H9 (cell line): Measurements from ENCODE around the gene TPGS1. TPM values are rescaled to one million over a fixed set of nuclear protein-coding genes. Genes with fewer than 3 reads are reported as not detected.

Experiments used
- DNase-seq: peaks from one replicate; pipeline ENCODE4 v3.0.0-alpha.2; 2017
- H2AFZ ChIP-seq: one replicate; pipeline ENCODE4 v1.6.1; 2013; ENCODE audit warnings: mild to moderate bottlenecking, low read length, control low read depth, moderate library complexity
- H2AK5ac ChIP-seq: 2 replicates; pipeline ENCODE4 v1.6.1; 2013; ENCODE audit warnings: low read length, control low read depth, mixed read lengths; ENCODE audit not compliant: insufficient read length
- H2BK120ac ChIP-seq: one replicate; pipeline ENCODE4 v1.6.1; 2013; ENCODE audit warnings: low read depth, mild to moderate bottlenecking, low read length, control low read depth, inconsistent platforms; ENCODE audit not compliant: poor library complexity, severe bottlenecking
- H2BK12ac ChIP-seq: 2 replicates; pipeline ENCODE4 v1.6.1; 2013; ENCODE audit warnings: low read length, control low read depth, mixed read lengths, low read depth; ENCODE audit not compliant: insufficient read length
- H2BK15ac ChIP-seq: 2 replicates; pipeline ENCODE4 v1.6.1; 2013; ENCODE audit warnings: low read depth, low read length, control low read depth
- H2BK20ac ChIP-seq: one replicate; pipeline ENCODE4 v1.6.1; 2013; ENCODE audit warnings: low read depth, mild to moderate bottlenecking, low read length, control low read depth, inconsistent platforms; ENCODE audit not compliant: poor library complexity, severe bottlenecking
- H2BK5ac ChIP-seq: 2 replicates; pipeline ENCODE4 v1.6.1; 2013; ENCODE audit warnings: low read length, control low read depth, mixed read lengths; ENCODE audit not compliant: insufficient read length
- H3K14ac ChIP-seq: 2 replicates; pipeline ENCODE4 v1.6.1; 2013; ENCODE audit warnings: low read length, control low read depth; ENCODE audit not compliant: insufficient read depth
- H3K18ac ChIP-seq: 2 replicates; pipeline ENCODE4 v1.6.1; 2013; ENCODE audit warnings: low read depth, mild to moderate bottlenecking, mixed read lengths, low read length, control low read depth; ENCODE audit not compliant: insufficient read length
- H3K23ac ChIP-seq: 2 replicates; pipeline ENCODE4 v1.6.1; 2013; ENCODE audit warnings: low read length, control low read depth, mixed read lengths, low read depth; ENCODE audit not compliant: insufficient read length
- H3K23me2 ChIP-seq: 2 replicates; pipeline ENCODE4 v1.6.1; 2013; ENCODE audit warnings: low read depth, mild to moderate bottlenecking, mixed read lengths, low read length, control low read depth; ENCODE audit not compliant: insufficient read length, poor library complexity, severe bottlenecking
- H3K27ac ChIP-seq: 2 replicates; pipeline ENCODE4 v1.5.1; 2013; ENCODE audit warnings: low read length, control low read depth, mixed read lengths, low read depth; ENCODE audit not compliant: insufficient read length
- H3K27me3 ChIP-seq: 2 replicates; pipeline ENCODE4 v1.6.1; 2013; ENCODE audit warnings: low read length, control low read depth, inconsistent platforms; ENCODE audit not compliant: insufficient read depth
- H3K4ac ChIP-seq: 2 replicates; pipeline ENCODE4 v1.6.1; 2013; ENCODE audit warnings: low read depth, mild to moderate bottlenecking, control low read depth, inconsistent platforms, low read length, moderate library complexity
- H3K4me1 ChIP-seq: 2 replicates; pipeline ENCODE4 v1.6.1; 2013; ENCODE audit warnings: low read length, control low read depth, inconsistent platforms; ENCODE audit not compliant: insufficient read depth
- H3K4me2 ChIP-seq: 2 replicates; pipeline ENCODE4 v1.6.1; 2013; ENCODE audit warnings: low read length, control low read depth, mixed read lengths; ENCODE audit not compliant: insufficient read length, insufficient read depth
- H3K56ac ChIP-seq: 2 replicates; pipeline ENCODE4 v1.6.1; 2013; ENCODE audit warnings: low read depth, mild to moderate bottlenecking, mixed read lengths, low read length, control low read depth; ENCODE audit not compliant: insufficient read length
- H3K79me1 ChIP-seq: 2 replicates; pipeline ENCODE4 v1.6.1; 2013; ENCODE audit warnings: low read depth, mild to moderate bottlenecking, moderate library complexity, low read length, control low read depth, inconsistent platforms; ENCODE audit not compliant: insufficient read depth, poor library complexity, severe bottlenecking
- H3K79me2 ChIP-seq: 2 replicates; pipeline ENCODE4 v1.6.1; 2013; ENCODE audit warnings: low read length, control low read depth, inconsistent platforms; ENCODE audit not compliant: insufficient read depth
- H3K9ac ChIP-seq: 2 replicates; pipeline ENCODE4 v1.6.1; 2013; ENCODE audit warnings: low read length, control low read depth, mixed read lengths; ENCODE audit not compliant: insufficient read length; ENCODE audit errors: extremely low read depth
- H3K9me3 ChIP-seq: one replicate; pipeline ENCODE4 v1.6.1; 2013; ENCODE audit warnings: low read depth, low read length, inconsistent platforms; ENCODE audit not compliant: control insufficient read depth
- H3T11ph ChIP-seq: one replicate; pipeline ENCODE4 v1.6.1; 2013; ENCODE audit warnings: mild to moderate bottlenecking, low read length, control low read depth, inconsistent platforms
- H4K20me1 ChIP-seq: one replicate; pipeline ENCODE4 v1.6.1; 2013; ENCODE audit not compliant: control insufficient read depth, insufficient read length, insufficient read depth
- H4K5ac ChIP-seq: 2 replicates; pipeline ENCODE4 v1.6.1; 2013; ENCODE audit warnings: low read depth, mild to moderate bottlenecking, mixed read lengths, low read length, control low read depth; ENCODE audit not compliant: insufficient read length
- H4K8ac ChIP-seq: replicated peaks from 2 replicates; pipeline ENCODE4 v1.6.1; 2013; ENCODE audit warnings: low read length, control low read depth, mixed read lengths, low read depth; ENCODE audit not compliant: insufficient read length
- H4K91ac ChIP-seq: 2 replicates; pipeline ENCODE4 v1.6.1; 2013; ENCODE audit warnings: low read depth, mild to moderate bottlenecking, moderate library complexity, mixed read lengths, low read length, control low read depth; ENCODE audit not compliant: insufficient read length
- H3K27ac Mint-ChIP-seq, 3 experiments: 2 replicates in 2 of 3; 3 replicates in 1 of 3; pipeline ENCODE4 v1.8.0; 2020 to 2021; ENCODE audit warnings: mixed read lengths in 3 of 3, mild to moderate bottlenecking in 1 of 3, moderate library complexity in 1 of 3
- H3K27me3 Mint-ChIP-seq: 2 replicates; pipeline ENCODE4 v1.8.0; 2021; ENCODE audit warnings: low read depth, mild to moderate bottlenecking, moderate library complexity, mixed read lengths
- H3K36me3 Mint-ChIP-seq, 3 experiments: 2 replicates in 2 of 3; 3 replicates in 1 of 3; pipeline ENCODE4 v1.8.0; 2020 to 2021; ENCODE audit warnings: low read depth in 3 of 3, mixed read lengths in 3 of 3; ENCODE audit not compliant: insufficient read depth in 1 of 3
- H3K4me1 Mint-ChIP-seq, 2 experiments: 2 replicates each; pipeline ENCODE4 v1.8.0; 2020; ENCODE audit warnings: mixed read lengths in 2 of 2
- H3K4me3 Mint-ChIP-seq, 2 experiments: 2 replicates in 1 of 2; 3 replicates in 1 of 2; pipeline ENCODE4 v1.8.0; 2020 to 2021; ENCODE audit warnings: mild to moderate bottlenecking in 2 of 2, mixed read lengths in 2 of 2, moderate library complexity in 1 of 2
- H3K9me3 Mint-ChIP-seq, 2 experiments: 2 replicates in 1 of 2; 3 replicates in 1 of 2; pipeline ENCODE4 v1.8.0; 2020; ENCODE audit warnings: mild to moderate bottlenecking in 2 of 2, mixed read lengths in 2 of 2, moderate library complexity in 1 of 2
- CTCF ChIP-seq: fragments of 200-600 bp; sonication (generic); conservative IDR thresholded peaks from 3 replicates; pipeline ENCODE4 v1.8.0; 2021; ENCODE audit warnings: antibody characterized with exemption, mild to moderate bottlenecking
- WGBS: extraction: QIAGEN DNeasy Blood & Tissue Kit; methylation state at CpG from one replicate; pipeline ENCODE4 v1.1.7; 2013; ENCODE audit warnings: missing lambda C conversion rate, low lambda C conversion rate, mixed read lengths; ENCODE audit not compliant: insufficient read length; ENCODE audit errors: extremely low coverage; 5-methylcytosine and 5-hydroxymethylcytosine counted together
- total RNA-seq: library from RNA; stranded (reverse); gene quantifications from 2 replicates; pipeline ENCODE4 v1.2.1, GENCODE V29; 2021

Gene TPGS1
- total RNA-seq, 1 experiment from 2014 or later = 7.4 TPM

GRCh38 chr19:555474-555808 lies 48.1 kb downstream of the TPGS1 start:
- no peak overlapping the region for H2AK5ac ChIP-seq
- peaks cover 9 to 16% of the 10 kb centered on the region in 2 experiments for H3K4me1 Mint-ChIP-seq
- H2BK5ac ChIP-seq = no peak overlapping the region
- no peak overlapping the region for H3K18ac ChIP-seq
- H2AFZ ChIP-seq = no peak overlapping the region
- no peaks in the 10 kb centered on the region for H3K4me1 ChIP-seq
- H3K36me3 Mint-ChIP-seq = peaks cover 0 to 4% (median 2%) of the 10 kb centered on the region in 3 experiments; a peak in 2 of 7 replicates
- H3K9me3 ChIP-seq = no peaks in the 10 kb centered on the region
- H4K5ac ChIP-seq = no peak overlapping the region
- no peak overlapping the region for H3K4me2 ChIP-seq
- WGBS = no CpG with 5 or more reads among the region's 14 CpGs
- no peaks in the 10 kb centered on the region for H4K20me1 ChIP-seq
- no peak overlapping the region for H3K4ac ChIP-seq
- H3K9me3 Mint-ChIP-seq = peaks cover 0 to 3% of the 10 kb centered on the region in 2 experiments; a peak in 1 of 5 replicates
- H3K14ac ChIP-seq = no peak overlapping the region
- no peak overlapping the region for H4K91ac ChIP-seq
- H2BK20ac ChIP-seq = no peak overlapping the region
- H2BK120ac ChIP-seq = no peak overlapping the region
- no peak overlapping the region for H3K27ac Mint-ChIP-seq
- H3K23ac ChIP-seq = no peak overlapping the region
- no peak overlapping the region for H3K56ac ChIP-seq
- no peak overlapping the region for H3T11ph ChIP-seq
- H4K8ac ChIP-seq = no peak overlapping the region
- H3K27me3 ChIP-seq = no peaks in the 10 kb centered on the region
- no peak overlapping the region for H2BK15ac ChIP-seq
- TF ChIP-seq CTCF = no peak
- no peaks in the 10 kb centered on the region for H3K23me2 ChIP-seq
- H3K79me2 ChIP-seq = no peaks in the 10 kb centered on the region
- H2BK12ac ChIP-seq = no peak overlapping the region
- DNase-seq = no peak
- H3K79me1 ChIP-seq = no peaks in the 10 kb centered on the region
- H3K27me3 Mint-ChIP-seq = peaks cover 17% of the 10 kb centered on the region
- no peak overlapping the region for H3K9ac ChIP-seq
- no peak overlapping the region for H3K27ac ChIP-seq
- H3K4me3 Mint-ChIP-seq = no peak overlapping the region
